Activated T-cell treated with anti-CD3 and anti-CD28 coated beads, Interleukin-2, amount 50 U/mL, for 24 hours (primary cell): ENCODE data around the gene DHPS.
A peak's percentile ranks its signal among the peaks of the same experiment; 100 is the strongest.
"Not testable (repeated sequence)": the region's sequence is repeated elsewhere in the genome, so short reads cannot be mapped to it uniquely, and the experiment has no call there.

ENCODE experiments used
- DNase-seq: peaks from one replicate; pipeline ENCODE4 v3.0.0-alpha.2; 2020
- H3K27ac Mint-ChIP-seq: 2 replicates; pipeline ENCODE4 v1.8.0; 2020; ENCODE audit warnings: mild to moderate bottlenecking, mixed read lengths
- H3K27me3 Mint-ChIP-seq: 2 replicates; pipeline ENCODE4 v1.8.0; 2020; ENCODE audit warnings: mixed read lengths
- H3K36me3 Mint-ChIP-seq: 2 replicates; pipeline ENCODE4 v1.8.0; 2020; ENCODE audit warnings: low read depth, mixed read lengths
- H3K4me1 Mint-ChIP-seq: 2 replicates; pipeline ENCODE4 v1.8.0; 2020; ENCODE audit warnings: low read depth, mixed read lengths
- H3K4me3 Mint-ChIP-seq: 2 replicates; pipeline ENCODE4 v1.8.0; 2020; ENCODE audit warnings: mild to moderate bottlenecking, moderate library complexity, mixed read lengths
- H3K9me3 Mint-ChIP-seq: 2 replicates; pipeline ENCODE4 v1.8.0; 2020; ENCODE audit warnings: mixed read lengths

The DHPS gene

GRCh38 chr19:12715929-12716328 is 34.2 kb upstream of the DHPS start:
- H3K4me1 Mint-ChIP-seq, result peaks cover 27% of the 10 kb centered on the region
- H3K27ac Mint-ChIP-seq, result peak overlapping the region; percentile 33
- no peaks in the 10 kb centered on the region for H3K27me3 Mint-ChIP-seq
- H3K36me3 Mint-ChIP-seq, result peaks cover 91% of the 10 kb centered on the region
- no peak overlapping the region for H3K4me3 Mint-ChIP-seq
- no peaks in the 10 kb centered on the region for H3K9me3 Mint-ChIP-seq
- no peak for DNase-seq

- DNase-seq, result no peak
- peaks cover 19% of the 10 kb centered on the region for H3K4me1 Mint-ChIP-seq
- H3K27ac Mint-ChIP-seq, result no peak overlapping the region
- H3K27me3 Mint-ChIP-seq, result no peaks in the 10 kb centered on the region
- H3K4me3 Mint-ChIP-seq, result no peak overlapping the region
- peaks cover 92% of the 10 kb centered on the region for H3K36me3 Mint-ChIP-seq
- no peaks in the 10 kb centered on the region for H3K9me3 Mint-ChIP-seq
Measured at GRCh38 chr19:12715102-12715501, 33.4 kb upstream of the DHPS start.

- H3K36me3 Mint-ChIP-seq, result peaks cover 88% of the 10 kb centered on the region
- H3K27me3 Mint-ChIP-seq, H3K9me3 Mint-ChIP-seq: not testable (repeated sequence)
Measured at GRCh38 chr19:12713304-12713703, 31.6 kb upstream of the DHPS start.

GRCh38 chr19:12712077-12712476 is 30.4 kb upstream of the DHPS start:
- not testable (repeated sequence) for H3K4me1 Mint-ChIP-seq, H3K27ac Mint-ChIP-seq, H3K4me3 Mint-ChIP-seq, H3K27me3 Mint-ChIP-seq, H3K9me3 Mint-ChIP-seq, DNase-seq
- H3K36me3 Mint-ChIP-seq, result peaks cover 86% of the 10 kb centered on the region

More at GRCh38 chr19:12713304-12713703, 31.6 kb upstream of the DHPS start:
- not testable (repeated sequence) for DNase-seq, H3K4me3 Mint-ChIP-seq, H3K27ac Mint-ChIP-seq, H3K4me1 Mint-ChIP-seq

GRCh38 chr19:12711187-12711586 is 29.5 kb upstream of the DHPS start:
- Mint-ChIP-seq H3K27me3 (no peaks in the 10 kb centered on the region), H3K36me3 (peaks cover 86% of the 10 kb centered on the region), H3K27ac (no peak overlapping the region), H3K9me3 (no peaks in the 10 kb centered on the region), H3K4me3 (no peak overlapping the region), H3K4me1 (no peaks in the 10 kb centered on the region)
- no peak for DNase-seq

GRCh38 chr19:12708641-12709040 is 27.0 kb upstream of the DHPS start:
- no peak for DNase-seq
- Mint-ChIP-seq H3K4me1 (no peaks in the 10 kb centered on the region), H3K4me3 (no peak overlapping the region), H3K36me3 (peaks cover 87% of the 10 kb centered on the region), H3K9me3 (no peaks in the 10 kb centered on the region), H3K27ac (no peak overlapping the region), H3K27me3 (no peaks in the 10 kb centered on the region)

- DNase-seq, result no peak
- peak overlapping the region; percentile 30 for H3K27ac Mint-ChIP-seq
- peaks cover 92% of the 10 kb centered on the region for H3K36me3 Mint-ChIP-seq
- no peak overlapping the region for H3K4me3 Mint-ChIP-seq
- H3K9me3 Mint-ChIP-seq, result no peaks in the 10 kb centered on the region
- no peaks in the 10 kb centered on the region for H3K27me3 Mint-ChIP-seq
- no peaks in the 10 kb centered on the region for H3K4me1 Mint-ChIP-seq
Measured at GRCh38 chr19:12706332-12706718, 24.6 kb upstream of the DHPS start.

- Mint-ChIP-seq H3K4me1 (no peaks in the 10 kb centered on the region), H3K27me3 (no peaks in the 10 kb centered on the region), H3K4me3 (no peak overlapping the region), H3K36me3 (peaks cover 92% of the 10 kb centered on the region), H3K27ac (peak overlapping the region; percentile 30), H3K9me3 (no peaks in the 10 kb centered on the region)
- DNase-seq, result no peak
Measured at GRCh38 chr19:12705654-12706331, 24.1 kb upstream of the DHPS start.

- H3K36me3 Mint-ChIP-seq, result peaks cover 91% of the 10 kb centered on the region
- no peak for DNase-seq
- H3K27me3 Mint-ChIP-seq, result no peaks in the 10 kb centered on the region
- no peaks in the 10 kb centered on the region for H3K4me1 Mint-ChIP-seq
- H3K4me3 Mint-ChIP-seq, result no peak overlapping the region
- no peaks in the 10 kb centered on the region for H3K9me3 Mint-ChIP-seq
- H3K27ac Mint-ChIP-seq, result peak overlapping the region; percentile 50
Measured at GRCh38 chr19:12705169-12705568, 23.5 kb upstream of the DHPS start.

- peaks cover 91% of the 10 kb centered on the region for H3K36me3 Mint-ChIP-seq
- H3K4me3 Mint-ChIP-seq, result no peak overlapping the region
- DNase-seq, result no peak
Measured at GRCh38 chr19:12703046-12703445, 21.4 kb upstream of the DHPS start.

GRCh38 chr19:12701596-12702282 is 20.1 kb upstream of the DHPS start:
- no peak overlapping the region for H3K4me3 Mint-ChIP-seq
- peak overlapping the region; percentile 29 for H3K27ac Mint-ChIP-seq
- peaks cover 13% of the 10 kb centered on the region for H3K4me1 Mint-ChIP-seq
- DNase-seq, result no peak
- H3K36me3 Mint-ChIP-seq, result peaks cover 86% of the 10 kb centered on the region
- H3K27me3 Mint-ChIP-seq, result no peaks in the 10 kb centered on the region
- H3K9me3 Mint-ChIP-seq, result no peaks in the 10 kb centered on the region

More at GRCh38 chr19:12703046-12703445, 21.4 kb upstream of the DHPS start:
- Mint-ChIP-seq H3K27me3 (no peaks in the 10 kb centered on the region), H3K4me1 (peaks cover 7% of the 10 kb centered on the region), H3K27ac (peak overlapping the region; percentile 63), H3K9me3 (no peaks in the 10 kb centered on the region)

- H3K27me3 Mint-ChIP-seq, result no peaks in the 10 kb centered on the region
- H3K9me3 Mint-ChIP-seq, result no peaks in the 10 kb centered on the region
- H3K4me3 Mint-ChIP-seq, result peak overlapping the region; percentile 58
- peaks cover 27% of the 10 kb centered on the region for H3K4me1 Mint-ChIP-seq
- H3K36me3 Mint-ChIP-seq, result peaks cover 62% of the 10 kb centered on the region
- H3K27ac Mint-ChIP-seq, result peak overlapping the region; percentile 84
- no peak for DNase-seq
Measured at GRCh38 chr19:12698138-12698537, 16.5 kb upstream of the DHPS start.

GRCh38 chr19:12697425-12697824 is 15.7 kb upstream of the DHPS start:
- not testable (repeated sequence) for DNase-seq, H3K27me3 Mint-ChIP-seq, H3K9me3 Mint-ChIP-seq
- H3K4me3 Mint-ChIP-seq, result peak overlapping the region; percentile 87
- peak overlapping the region; percentile 40 for H3K27ac Mint-ChIP-seq
- peaks cover 27% of the 10 kb centered on the region for H3K4me1 Mint-ChIP-seq
- H3K36me3 Mint-ChIP-seq, result peaks cover 62% of the 10 kb centered on the region

- no peaks in the 10 kb centered on the region for H3K27me3 Mint-ChIP-seq
- H3K4me3 Mint-ChIP-seq, result peak within 1 kb of the TSS; percentile 87
- H3K4me1 Mint-ChIP-seq, result peaks cover 27% of the 10 kb centered on the region
- H3K9me3 Mint-ChIP-seq, result no peaks in the 10 kb centered on the region
- peak; percentile 99 for DNase-seq
- H3K27ac Mint-ChIP-seq, result peak within 1 kb of the TSS; percentile 93
- H3K36me3 Mint-ChIP-seq, result peaks cover 54% of the 10 kb centered on the region
Measured at GRCh38 chr19:12696366-12697335, 15.0 kb upstream of the DHPS start, which contains the start of gene FBXW9. Gene FBXW9 (minus strand): TSS chr19:12696631. CDS start chr19:12696581, 50 bp downstream.
